T-helper 1 cell (primary cell): ENCODE data around the gene SMIM44.
"Not testable (repeated sequence)": the region's sequence is repeated elsewhere in the genome, so short reads cannot be mapped to it uniquely, and the experiment has no call there.

Experiments used
- DNase-seq, 5 donors: peaks; one replicate each; pipeline ENCODE4 v3.0.0-alpha.2; 2012 to 2020

Gene SMIM44

DNA sequence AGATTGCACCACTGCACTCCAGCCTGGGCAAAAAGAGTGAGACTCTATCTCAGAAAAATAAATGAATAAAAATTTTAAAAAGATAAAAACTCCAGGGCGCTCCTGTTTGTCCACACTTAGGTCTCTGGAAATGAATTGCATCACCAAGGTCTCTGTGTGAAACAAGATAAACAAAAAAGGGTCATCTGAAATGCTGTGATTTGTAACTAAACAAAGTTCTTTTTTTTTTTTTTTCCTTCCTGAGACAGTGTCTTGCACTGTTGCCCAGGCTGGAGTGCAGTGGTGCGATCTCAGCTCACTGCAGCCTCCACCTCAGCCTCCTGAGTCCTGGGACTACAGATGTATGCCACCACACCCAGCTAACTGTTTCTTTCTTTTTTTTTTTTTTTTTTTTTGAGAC is 34.4 kb upstream of the SMIM44 start:
- DNase-seq: no peak

DNA sequence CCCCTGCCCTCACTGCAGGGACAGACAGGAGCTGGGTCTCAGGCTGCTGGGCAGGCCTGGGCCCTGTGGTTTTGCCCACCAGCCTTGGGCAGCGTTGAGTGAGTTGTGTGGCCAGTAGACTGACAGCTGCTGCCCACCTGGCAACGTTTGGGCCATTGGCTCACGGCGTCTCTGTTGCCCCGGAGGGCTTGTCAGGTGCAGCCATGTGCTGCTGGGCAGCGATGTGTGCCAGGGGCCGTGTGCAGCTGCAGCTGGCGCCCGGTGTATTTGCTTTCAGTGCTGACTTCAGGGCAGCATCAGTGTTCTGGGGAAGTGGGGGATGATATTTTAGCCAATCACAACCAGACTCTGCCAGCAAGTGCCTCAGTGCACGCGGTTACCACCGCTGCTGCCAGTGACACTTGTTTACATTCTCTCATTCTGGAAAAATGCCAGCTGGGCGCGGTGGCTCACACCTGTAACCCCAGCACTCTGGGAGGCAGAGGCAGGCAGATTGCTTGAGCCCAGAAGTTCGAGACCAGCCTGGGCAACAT is 33.5 kb upstream of the SMIM44 start:
- DNase-seq: peak in 3 of 5 donors; percentile 31 to 51 (median 43)

GRCh38 chr19:3515891-3516422 is 32.7 kb upstream of the SMIM44 start:
- DNase-seq: no peak

GRCh38 chr19:3514930-3515329 is 31.7 kb upstream of the SMIM44 start:
- DNase-seq: no peak

DNA sequence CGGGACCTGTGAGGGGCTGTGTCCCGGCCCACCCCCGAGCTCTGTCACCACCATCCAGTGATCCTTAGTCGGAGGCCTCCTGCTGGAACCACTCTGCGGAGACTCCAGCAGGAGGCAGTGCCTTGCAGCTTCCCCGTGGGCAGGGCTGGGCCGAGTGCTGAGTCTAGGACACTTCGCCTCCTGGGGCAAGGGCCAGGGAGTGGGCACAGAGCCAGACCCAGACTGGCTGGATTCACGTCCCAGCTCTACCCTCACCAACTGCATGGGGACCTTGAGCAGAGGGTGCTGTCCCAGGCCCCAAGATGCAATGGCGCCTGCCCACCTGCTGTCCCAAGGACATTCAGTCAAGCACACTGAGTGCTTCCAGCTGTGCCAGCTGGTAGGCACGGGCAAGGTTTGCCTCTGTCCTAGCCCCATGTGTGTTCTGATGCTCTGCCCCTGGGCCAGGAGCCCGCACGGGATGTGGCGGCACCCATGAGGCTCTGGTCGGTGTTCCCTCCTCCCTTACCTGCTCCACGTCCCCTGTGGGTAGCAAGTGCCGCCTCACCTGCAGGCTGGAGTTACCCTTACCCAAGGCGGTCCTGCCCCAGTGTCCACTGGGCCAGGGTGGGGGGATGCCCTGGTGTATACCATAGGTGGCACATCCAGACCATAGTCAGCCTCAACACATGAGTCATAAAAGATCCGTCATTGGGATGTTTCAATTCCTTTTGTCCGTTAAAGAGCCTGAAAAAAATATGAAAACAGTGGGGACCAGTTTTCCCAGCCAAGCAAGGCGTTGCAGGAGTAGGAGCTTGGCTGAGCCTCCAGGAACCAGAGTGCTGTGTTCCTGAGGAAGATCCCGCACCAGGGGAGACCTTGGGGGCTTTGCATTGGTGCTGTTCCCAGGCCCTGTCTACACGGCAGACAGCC is 30.2 kb upstream of the SMIM44 start:
- no peak for DNase-seq

GRCh38 chr19:3512562-3513228 is 29.5 kb upstream of the SMIM44 start:
- DNase-seq: no peak

GRCh38 chr19:3511506-3512251 is 28.4 kb upstream of the SMIM44 start:
- DNase-seq: no peak

DNA sequence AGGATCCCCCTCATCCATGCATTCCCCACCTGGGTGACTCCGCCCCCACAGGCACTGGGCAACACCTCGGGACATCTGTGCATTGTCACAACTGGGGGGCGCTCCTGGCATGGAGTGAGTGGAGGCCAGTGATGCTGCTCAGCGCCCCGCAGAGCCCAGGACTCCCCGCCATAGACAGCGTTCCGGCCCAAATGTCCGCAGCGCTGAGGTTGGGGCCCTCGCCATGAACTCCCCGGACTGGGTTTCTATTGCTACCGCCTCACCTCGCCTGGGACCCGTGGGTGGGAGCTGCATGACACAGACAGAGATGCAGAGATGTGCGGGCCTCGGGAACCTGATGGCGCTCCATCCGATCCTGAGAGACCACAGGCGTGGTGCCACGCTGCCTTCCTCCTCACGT is 27.5 kb upstream of the SMIM44 start:
- DNase-seq: no peak

- no peak for DNase-seq
Measured at GRCh38 chr19:3509566-3509989, 26.3 kb upstream of the SMIM44 start.

DNA sequence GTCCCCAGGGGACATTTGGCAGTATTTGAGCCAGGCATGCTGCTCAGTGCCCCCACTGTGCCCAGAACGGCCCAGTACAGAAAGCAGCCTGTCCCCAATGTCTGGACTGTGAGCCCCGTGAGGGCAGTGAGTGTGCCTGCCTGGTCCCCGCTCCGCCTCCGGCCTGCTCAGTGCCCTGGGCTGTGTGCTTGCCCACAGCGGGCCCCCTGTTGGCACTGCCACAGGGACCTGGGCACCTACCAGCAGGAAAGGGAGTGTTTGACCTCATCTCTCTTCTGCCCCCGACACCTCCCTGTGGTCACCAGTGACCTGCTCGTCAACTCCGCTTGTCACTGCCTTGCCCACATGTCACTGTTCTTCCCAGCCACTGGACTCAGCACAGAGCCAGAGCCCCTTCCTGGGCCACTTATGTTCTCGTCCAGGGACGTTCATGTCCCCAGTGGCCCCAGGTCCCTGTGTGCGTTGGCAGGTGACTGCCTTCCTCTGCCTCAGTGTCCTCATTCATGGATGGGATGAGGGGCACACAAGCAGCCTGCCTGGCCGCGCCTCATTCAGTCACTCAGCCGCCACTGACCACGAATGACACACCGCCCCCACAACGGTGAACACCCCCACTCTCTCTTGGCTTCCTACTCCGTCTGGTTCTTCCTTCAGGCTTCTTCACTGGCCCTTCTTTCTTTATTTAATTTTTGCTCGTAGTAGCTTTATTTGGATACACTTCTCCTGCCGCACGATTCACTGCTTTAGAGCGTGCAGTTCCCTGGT is 25.7 kb upstream of the SMIM44 start:
- no peak for DNase-seq

DNA sequence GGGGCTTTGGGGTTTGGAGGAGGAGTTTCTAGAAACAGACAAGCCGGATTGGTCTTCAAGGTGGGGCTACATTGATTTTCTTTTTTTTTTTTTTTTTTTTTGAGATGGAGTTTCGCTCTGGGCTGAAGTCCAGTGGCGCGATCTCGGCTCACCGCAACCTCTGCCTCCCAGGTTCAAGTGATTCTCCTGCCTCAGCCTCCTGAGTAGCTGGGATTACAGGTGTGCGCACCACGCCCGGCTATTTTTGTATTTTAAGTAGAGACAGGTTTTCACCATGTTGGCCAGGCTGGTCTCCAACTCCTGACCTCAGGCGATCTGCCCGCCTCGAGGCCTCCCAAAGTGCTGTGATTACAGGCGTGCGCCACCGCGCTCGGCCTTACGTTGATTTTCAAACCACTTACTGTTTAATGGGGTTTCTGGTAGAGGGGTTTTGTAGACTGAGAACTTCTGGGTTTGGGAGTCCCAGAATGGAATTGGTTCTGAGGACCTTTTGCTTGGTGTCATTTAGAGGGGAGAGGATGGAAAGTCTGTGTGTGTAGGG is 24.9 kb upstream of the SMIM44 start:
- DNase-seq: not testable (repeated sequence)

- peak in 2 of 5 donors; percentile 15 to 44 for DNase-seq
Measured at GRCh38 chr19:3507371-3508120, 24.3 kb upstream of the SMIM44 start.

DNA sequence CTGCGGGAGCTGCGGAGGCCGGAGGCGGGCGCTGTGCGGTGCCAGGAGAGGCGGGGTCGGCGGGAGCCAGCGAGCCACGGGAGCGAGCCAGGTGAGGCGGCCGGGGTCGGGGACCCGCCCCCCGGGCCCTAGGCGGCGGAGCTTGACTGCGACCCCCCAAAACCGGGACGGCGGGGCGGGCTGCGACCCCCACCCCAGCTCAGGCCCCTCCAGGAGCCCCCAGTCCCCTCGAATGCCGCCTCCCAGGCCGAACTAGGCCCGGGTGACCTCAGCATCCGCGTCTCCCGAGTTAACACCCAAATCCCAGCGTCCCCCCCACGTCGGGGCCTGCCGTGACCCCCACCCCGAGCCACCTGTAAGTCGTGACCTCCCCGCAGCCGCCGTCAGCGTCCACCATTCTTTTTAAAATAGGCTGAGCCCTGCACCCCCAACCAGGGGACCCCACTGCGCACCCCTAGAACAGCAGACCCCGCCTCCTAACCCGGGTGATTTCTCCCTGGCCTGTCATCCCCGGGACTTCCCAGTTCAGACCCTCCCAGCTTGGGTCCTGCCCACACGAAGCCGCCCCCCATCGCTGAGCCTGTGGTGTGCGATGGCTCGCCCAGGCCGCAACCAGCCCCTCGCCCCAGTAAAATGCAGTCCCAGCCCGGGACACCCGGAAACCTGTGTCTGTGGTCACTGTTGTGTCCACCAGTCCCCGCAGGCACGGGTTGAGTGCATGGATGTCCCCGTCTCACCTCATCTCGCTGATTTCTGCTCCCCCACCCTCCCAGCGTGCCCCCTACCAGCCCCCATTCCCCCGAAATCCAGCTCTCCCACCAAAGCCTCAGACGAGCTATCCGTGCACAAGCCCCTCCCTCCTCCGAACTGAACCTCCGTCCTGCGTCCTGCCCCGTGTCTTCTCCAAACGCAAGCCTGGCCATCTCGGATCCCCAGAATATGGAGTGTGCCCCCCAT is 23.4 kb upstream of the SMIM44 start:
- peak in 3 of 5 donors; percentile 27 to 32 (median 29) for DNase-seq

- DNase-seq: peak; percentile 99 to 100 (median 100)
Measured at GRCh38 chr19:3505598-3506383, 22.6 kb upstream of the SMIM44 start, which contains the start of gene FZR1. FZR1 (plus strand) TSS chr19:3506311; CDS start chr19:3522990, 16,679 bp downstream.

DNA sequence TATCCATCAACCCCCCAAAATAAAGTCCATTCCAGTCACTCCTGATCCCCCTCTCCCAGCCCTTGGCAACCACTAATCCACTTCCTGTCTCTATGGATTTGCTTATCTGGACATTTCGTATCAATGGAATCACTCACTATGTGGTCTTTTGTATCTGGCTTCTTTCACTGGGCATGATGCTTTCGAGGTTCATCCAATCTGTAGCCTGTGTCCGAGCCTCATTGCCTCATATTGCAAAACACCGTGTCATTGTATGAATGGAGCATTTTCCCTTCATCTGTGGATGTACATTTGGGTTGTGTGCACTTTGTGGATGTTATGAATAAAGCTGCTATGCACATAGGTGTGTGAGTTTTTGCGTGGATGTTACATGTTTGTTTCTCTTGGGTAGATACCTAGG is 21.5 kb upstream of the SMIM44 start:
- DNase-seq: no peak

- DNase-seq: no peak
Measured at GRCh38 chr19:3503036-3503572, 19.9 kb upstream of the SMIM44 start.

- DNase-seq: no peak
Measured at GRCh38 chr19:3501780-3502179, 18.5 kb upstream of the SMIM44 start.

DNA sequence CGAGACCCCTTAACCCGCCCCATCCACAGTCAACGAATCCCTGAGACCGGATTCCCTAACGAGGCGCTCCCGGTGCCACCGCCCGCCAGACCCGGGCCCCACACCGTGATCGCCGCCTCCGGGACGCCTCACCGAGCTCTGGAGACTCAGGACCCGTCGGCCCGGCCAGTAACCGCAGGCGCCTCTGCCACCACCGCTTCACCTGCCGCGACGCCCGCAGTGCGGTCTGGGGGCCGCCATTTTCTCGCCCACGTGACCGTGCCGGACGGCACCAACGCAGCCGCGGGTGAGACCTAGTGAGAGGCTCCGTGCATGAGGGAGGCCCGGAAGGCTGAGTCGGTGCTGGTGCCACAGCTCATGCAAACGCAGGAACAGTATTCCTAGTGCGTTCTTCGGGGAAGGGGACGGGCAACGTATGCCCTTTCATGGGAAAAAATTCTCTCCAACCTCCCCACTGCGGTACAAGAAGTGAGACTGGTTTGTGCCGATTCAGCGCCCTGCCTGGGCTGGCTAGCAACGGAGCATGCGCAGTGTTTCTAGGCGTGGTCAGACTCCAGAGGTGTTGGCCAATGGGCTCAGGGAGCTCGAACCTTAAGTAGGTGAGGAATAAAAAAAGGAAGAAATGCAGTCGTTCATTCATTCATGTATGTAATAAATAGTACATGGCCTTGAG is 17.3 kb upstream of the SMIM44 start, which contains the start of gene DOHH:
Gene DOHH, minus strand, starts transcription at position 246 of the 673 bp plus-strand sequence. CDS start 3,860 bp downstream, outside the sequence.
- peak; percentile 85 to 97 (median 90) for DNase-seq
